Activated CD8-positive, alpha-beta T cell treated with anti-CD3 and anti-CD28 coated beads for 36 hours (primary cell): ENCODE measurements around the gene ABHD10. TPM values are rescaled to one million over a fixed set of nuclear protein-coding genes. Genes with fewer than 3 reads are reported as not detected.

Experiments used
- ATAC-seq: fragments of 200-7000 bp; cut with Tn5 transposase; one replicate; pipeline ENCODE4 v1.10.0; 2021; ENCODE audit warnings: mild to moderate bottlenecking, moderate library complexity
- CTCF ChIA-PET: fragments of 350-600 bp; sonication (Branson Sonifier 250); formaldehyde crosslinking; loops from one replicate; lab custom pipeline; 2021; ENCODE audit warnings: antibody characterized with exemption; lab: Charles Lee
- POLR2A ChIA-PET: fragments of 350-600 bp; sonication (Branson Sonifier 250); formaldehyde crosslinking; loops from one replicate; lab custom pipeline; 2021; ENCODE audit warnings: antibody characterized with exemption; lab: Charles Lee
- DNase-seq: peaks from one replicate; pipeline ENCODE4 v3.0.0-alpha.2; 2020
- H3K27ac Mint-ChIP-seq: one replicate; pipeline ENCODE4 v1.8.0; 2021; ENCODE audit warnings: mild to moderate bottlenecking, mixed read lengths
- H3K27me3 Mint-ChIP-seq: one replicate; pipeline ENCODE4 v1.8.0; 2021; ENCODE audit warnings: mixed read lengths
- H3K36me3 Mint-ChIP-seq: one replicate; pipeline ENCODE4 v1.8.0; 2021; ENCODE audit warnings: low read depth, mixed read lengths
- H3K4me1 Mint-ChIP-seq: one replicate; pipeline ENCODE4 v1.8.0; 2021; ENCODE audit warnings: low read depth, mixed read lengths
- H3K4me3 Mint-ChIP-seq: one replicate; pipeline ENCODE4 v1.8.0; 2021; ENCODE audit warnings: mild to moderate bottlenecking, moderate library complexity, mixed read lengths
- H3K9me3 Mint-ChIP-seq: one replicate; pipeline ENCODE4 v1.8.0; 2021; ENCODE audit warnings: mixed read lengths
- CTCF ChIP-seq: fragments of 200-600 bp; IDR thresholded peaks from one replicate; pipeline ENCODE4 v1.8.0; 2022; ENCODE audit warnings: antibody characterized with exemption, mild to moderate bottlenecking
- intact Hi-C: fragments of 100-400 bp; cut with micrococcal nuclease; formaldehyde crosslinking; loops from one replicate; pipeline ENCODE4 v1.10.0; 2022
- total RNA-seq, 2 experiments: library from RNA; stranded (reverse); gene quantifications; one replicate each; pipeline ENCODE4 v1.2.3, GENCODE V29; 2021

ABHD10 gene
- total RNA-seq, 2 experiments from 2014 or later, result 59.4 to 66.5 TPM

- intact Hi-C loops, result no loop called here
- no peak for ATAC-seq
- Mint-ChIP-seq H3K27ac (no peak overlapping the region), H3K27me3 (no peaks in the 10 kb centered on the region), H3K4me3 (no peak overlapping the region), H3K4me1 (no peaks in the 10 kb centered on the region), H3K36me3 (no peaks in the 10 kb centered on the region), H3K9me3 (no peaks in the 10 kb centered on the region)
- no peak for DNase-seq
- CTCF ChIA-PET, result interaction anchor here (1.2 to 2.1 kb wide), 2 partner anchors 31 to 77 kb away, joined by 3 to 5 read pairs; no protein-coding TSS in a partner anchor
- no peak for TF ChIP-seq CTCF
- POLR2A ChIA-PET, result interaction anchor here (1.1 kb wide), 1 partner anchor 17 kb away, joined by 3 read pairs; no protein-coding TSS in a partner anchor
Measured at GRCh38 chr3:111936967-111937366, 41.9 kb upstream of the ABHD10 start.

GRCh38 chr3:111937871-111938270 lies 41.0 kb upstream of the ABHD10 start:
- Mint-ChIP-seq H3K4me3 (no peak overlapping the region), H3K27ac (no peak overlapping the region), H3K36me3 (no peaks in the 10 kb centered on the region), H3K27me3 (no peaks in the 10 kb centered on the region), H3K4me1 (no peaks in the 10 kb centered on the region), H3K9me3 (no peaks in the 10 kb centered on the region)
- DNase-seq, result no peak
- no peak for ATAC-seq
- TF ChIP-seq CTCF, result no peak
- ChIA-PET CTCF (no interaction called here), POLR2A (no interaction called here)
- intact Hi-C loops, result no loop called here

- ChIA-PET POLR2A (no interaction called here), CTCF (interaction anchor here (0.8 kb wide), 1 partner anchor 73 kb away, joined by 3 read pairs; no protein-coding TSS in a partner anchor)
- no peak overlapping the region for H3K4me3 Mint-ChIP-seq
- no peaks in the 10 kb centered on the region for H3K9me3 Mint-ChIP-seq
- no peaks in the 10 kb centered on the region for H3K4me1 Mint-ChIP-seq
- TF ChIP-seq CTCF, result no peak
- H3K36me3 Mint-ChIP-seq, result no peaks in the 10 kb centered on the region
- ATAC-seq (no peak), DNase-seq (no peak)
- intact Hi-C loops, result no loop called here
- H3K27ac Mint-ChIP-seq, result no peak overlapping the region
- no peaks in the 10 kb centered on the region for H3K27me3 Mint-ChIP-seq
Measured at GRCh38 chr3:111939873-111940272, 39.0 kb upstream of the ABHD10 start.

- ATAC-seq (no peak), DNase-seq (no peak)
- no peaks in the 10 kb centered on the region for H3K27me3 Mint-ChIP-seq
- CTCF ChIA-PET, result no interaction called here
- no peaks in the 10 kb centered on the region for H3K36me3 Mint-ChIP-seq
- no peak for TF ChIP-seq CTCF
- POLR2A ChIA-PET, result no interaction called here
- H3K4me3 Mint-ChIP-seq, result no peak overlapping the region
- H3K4me1 Mint-ChIP-seq, result no peaks in the 10 kb centered on the region
- H3K9me3 Mint-ChIP-seq, result no peaks in the 10 kb centered on the region
- intact Hi-C loops, result no loop called here
- H3K27ac Mint-ChIP-seq, result no peak overlapping the region
Measured at GRCh38 chr3:111943533-111943932, 35.3 kb upstream of the ABHD10 start.

GRCh38 chr3:111944372-111944771 lies 34.5 kb upstream of the ABHD10 start:
- Mint-ChIP-seq H3K27me3 (no peaks in the 10 kb centered on the region), H3K4me3 (no peak overlapping the region), H3K4me1 (no peaks in the 10 kb centered on the region), H3K36me3 (no peaks in the 10 kb centered on the region), H3K9me3 (no peaks in the 10 kb centered on the region), H3K27ac (no peak overlapping the region)
- CTCF ChIA-PET, result no interaction called here
- no peak for ATAC-seq
- DNase-seq, result no peak
- POLR2A ChIA-PET, result no interaction called here
- intact Hi-C loops, result no loop called here
- TF ChIP-seq CTCF, result no peak
